Esophagus muscularis mucosa (tissue), 4 donors: ENCODE results near the gene TAS1R3. TPM values are rescaled to one million over a fixed set of nuclear protein-coding genes. Genes with fewer than 3 reads are reported as not detected.
A peak's percentile ranks its signal among the peaks of the same experiment; 100 is the strongest.

Experiments
- DNase-seq: peaks from one replicate; pipeline ENCODE4 v3.0.0-alpha.2; 2017; ENCODE audit errors: extremely low spot score
- H3K27ac ChIP-seq, 4 donors: fragments of 200-600 bp; sonication (generic); replicated peaks in 1 of 4; 1 replicate in 3 of 4; 2 replicates in 1 of 4; pipeline ENCODE4 v1.5.1; 2016 to 2019; ENCODE audit warnings: mild to moderate bottlenecking in 1 of 4
- H3K27me3 ChIP-seq, 4 donors: fragments of 200-600 bp; sonication (generic); one replicate each; pipeline versions ENCODE4 v1.5.1 to v1.6.0; 2016 to 2019
- H3K36me3 ChIP-seq, 4 donors: fragments of 200-600 bp; sonication (generic); one replicate each; pipeline ENCODE4 v1.5.1; 2016 to 2019
- H3K4me1 ChIP-seq, 4 donors: fragments of 200-600 bp; sonication (generic); one replicate each; pipeline ENCODE4 v1.5.1; 2016 to 2019
- H3K4me3 ChIP-seq, 4 donors: fragments of 200-600 bp; sonication (generic); 1 replicate in 2 of 4; 2 replicates in 2 of 4; pipeline ENCODE4 v1.5.1; 2016 to 2019; ENCODE audit warnings: mild to moderate bottlenecking in 4 of 4, moderate library complexity in 1 of 4
- H3K9me3 ChIP-seq, 4 donors: fragments of 200-600 bp; sonication (generic); 1 replicate in 3 of 4; 2 replicates in 1 of 4; pipeline ENCODE4 v1.5.1; 2016 to 2019
- EP300 ChIP-seq: sonication (generic); formaldehyde crosslinking; IDR thresholded peaks from one replicate; pipeline ENCODE4 v1.6.1; 2017; ENCODE audit warnings: antibody characterized with exemption
- POLR2A ChIP-seq: fragments of 450-650 bp; IDR thresholded peaks from one replicate; pipeline ENCODE4 v1.6.1; 2017; ENCODE audit warnings: antibody characterized with exemption, moderate library complexity, mild to moderate bottlenecking, low read depth
- POLR2AphosphoS5 ChIP-seq, 2 donors: sonication (generic); formaldehyde crosslinking; IDR thresholded peaks; one replicate each; pipeline ENCODE4 v1.6.1; 2017; ENCODE audit warnings: antibody characterized with exemption in 2 of 2
- WGBS: methylation state at CpG from one replicate; pipeline ENCODE4 v1.1.5; 2018; 5-methylcytosine and 5-hydroxymethylcytosine counted together
- intact Hi-C: fragments of 100-400 bp; cut with DNase I; formaldehyde crosslinking; loops from one replicate; pipeline ENCODE4 v1.15.1; 2023
- total RNA-seq, 4 donors: library from RNA; depleted of rRNA; stranded (reverse); fragments of >200 nt; gene quantifications; one replicate each; pipeline versions ENCODE4 v1.1.0 to v1.2.1, GENCODE V29; 2016
- TF ChIP-seq, protein P1 (sequence below), 3 experiments: fragments of 200-600 bp in 2 of 3; fragments of 450-650 bp in 1 of 3; sonication (generic) in 2 of 3; IDR thresholded peaks; one replicate each; pipeline ENCODE4 v1.5.1; 2017 to 2019; ENCODE audit warnings: antibody characterized with exemption in 3 of 3, mild to moderate bottlenecking in 2 of 3, moderate library complexity in 1 of 3

Gene TAS1R3
- total RNA-seq, 4 donors from 2014 or later = 0.17 to 0.32 TPM; not detected in 2

DNA sequence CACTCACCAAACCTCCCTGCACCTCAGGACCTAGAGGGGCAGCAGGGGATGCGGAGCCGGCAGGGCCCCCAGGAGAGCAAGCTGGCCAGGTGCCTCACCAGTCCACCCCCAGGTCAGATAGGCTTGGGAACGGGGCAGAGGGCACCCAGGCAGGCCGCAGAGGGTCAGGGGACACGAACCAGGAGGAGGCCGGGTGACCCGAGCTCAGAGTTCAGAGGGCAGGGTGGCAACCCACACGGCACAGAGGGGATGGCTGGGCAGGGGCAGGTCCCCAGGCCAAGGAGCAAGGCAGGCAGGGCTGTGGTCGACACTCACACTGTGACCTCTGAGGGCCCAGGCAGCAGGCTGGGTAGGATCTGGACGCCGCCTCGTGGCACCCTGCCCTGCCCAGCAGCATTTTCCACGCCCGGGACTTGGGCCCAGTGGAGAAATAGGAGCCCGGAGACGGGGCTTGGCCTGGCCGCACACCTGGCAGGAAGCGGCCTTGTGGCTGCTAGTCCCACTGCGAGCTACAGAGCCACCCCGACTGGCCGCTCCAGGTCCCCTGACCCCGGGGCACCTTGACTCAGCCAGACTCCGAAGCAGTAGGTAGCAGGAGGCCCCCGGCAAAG lies 12.8 kb downstream of the TAS1R3 start:
- no peak overlapping the region for H3K27ac ChIP-seq
- WGBS = 90% methylated on average over 7 of the region's 24 CpGs
- DNase-seq = no peak
- no peaks in the 10 kb centered on the region for H3K27me3 ChIP-seq
- H3K4me3 ChIP-seq = no peak overlapping the region
- H3K4me1 ChIP-seq = peaks cover 40 to 55% (median 46%) of the 10 kb centered on the region in 4 donors
- intact Hi-C loops = no loop called here
- TF ChIP-seq POLR2AphosphoS5 (IDR thresholded peaks at IDR 0.05) (no peak), EP300 (no peak), POLR2A (no peak)
- TF ChIP-seq, protein P1, sequence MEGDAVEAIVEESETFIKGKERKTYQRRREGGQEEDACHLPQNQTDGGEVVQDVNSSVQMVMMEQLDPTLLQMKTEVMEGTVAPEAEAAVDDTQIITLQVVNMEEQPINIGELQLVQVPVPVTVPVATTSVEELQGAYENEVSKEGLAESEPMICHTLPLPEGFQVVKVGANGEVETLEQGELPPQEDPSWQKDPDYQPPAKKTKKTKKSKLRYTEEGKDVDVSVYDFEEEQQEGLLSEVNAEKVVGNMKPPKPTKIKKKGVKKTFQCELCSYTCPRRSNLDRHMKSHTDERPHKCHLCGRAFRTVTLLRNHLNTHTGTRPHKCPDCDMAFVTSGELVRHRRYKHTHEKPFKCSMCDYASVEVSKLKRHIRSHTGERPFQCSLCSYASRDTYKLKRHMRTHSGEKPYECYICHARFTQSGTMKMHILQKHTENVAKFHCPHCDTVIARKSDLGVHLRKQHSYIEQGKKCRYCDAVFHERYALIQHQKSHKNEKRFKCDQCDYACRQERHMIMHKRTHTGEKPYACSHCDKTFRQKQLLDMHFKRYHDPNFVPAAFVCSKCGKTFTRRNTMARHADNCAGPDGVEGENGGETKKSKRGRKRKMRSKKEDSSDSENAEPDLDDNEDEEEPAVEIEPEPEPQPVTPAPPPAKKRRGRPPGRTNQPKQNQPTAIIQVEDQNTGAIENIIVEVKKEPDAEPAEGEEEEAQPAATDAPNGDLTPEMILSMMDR (IDR thresholded peaks at IDR 0.05) = no peak
- no peaks in the 10 kb centered on the region for H3K9me3 ChIP-seq
- peaks cover 15 to 38% (median 33%) of the 10 kb centered on the region in 4 donors for H3K36me3 ChIP-seq

DNA sequence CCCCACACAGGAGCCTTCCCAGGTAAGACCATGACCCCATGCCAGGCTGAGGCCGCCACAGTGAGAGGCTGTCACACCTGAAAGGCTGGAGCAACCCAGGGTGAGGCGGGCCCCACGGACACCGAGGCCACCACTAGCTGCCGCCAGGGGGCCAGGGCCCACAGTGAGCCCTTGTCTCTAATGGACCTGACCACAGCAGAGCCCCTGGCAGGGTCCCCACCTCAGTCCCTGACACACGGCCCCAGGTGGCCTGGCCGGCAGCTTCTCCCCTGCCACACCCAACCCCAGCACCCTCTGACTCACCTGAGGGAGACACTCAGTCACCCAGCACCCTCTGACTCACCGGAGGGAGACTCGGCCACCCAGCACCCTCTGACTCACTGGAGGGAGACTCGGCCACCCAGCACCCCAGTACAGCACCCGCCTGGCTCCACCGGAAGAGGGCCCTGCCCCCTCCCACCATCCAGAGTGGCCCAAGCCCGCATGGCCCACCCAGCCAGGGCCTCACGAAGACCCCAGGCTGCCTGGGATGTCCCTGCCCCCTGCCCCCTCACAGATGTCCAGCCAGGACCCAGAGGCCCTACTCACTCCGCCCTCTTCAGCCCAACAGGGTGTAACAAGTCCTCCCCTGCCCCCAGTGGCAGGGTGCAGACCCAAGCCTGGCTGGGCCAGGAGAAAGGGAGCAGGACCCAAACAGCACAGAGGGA lies 13.7 kb downstream of the TAS1R3 start:
- no peaks in the 10 kb centered on the region for H3K9me3 ChIP-seq
- intact Hi-C loops = no loop called here
- peaks cover 40 to 55% (median 46%) of the 10 kb centered on the region in 4 donors for H3K4me1 ChIP-seq
- 46% methylated on average over 8 of the region's 15 CpGs for WGBS
- peaks cover 6 to 29% (median 24%) of the 10 kb centered on the region in 4 donors for H3K36me3 ChIP-seq
- no peak overlapping the region for H3K4me3 ChIP-seq
- no peaks in the 10 kb centered on the region for H3K27me3 ChIP-seq
- no peak for DNase-seq
- peak overlapping the region in 2 of 4 donors; percentile 3 to 10 for H3K27ac ChIP-seq
- no peak for TF ChIP-seq POLR2A
- TF ChIP-seq, protein P1 (IDR thresholded peaks at IDR 0.05) = peak in 2 of 3 experiments; percentile 21 to 37

DNA sequence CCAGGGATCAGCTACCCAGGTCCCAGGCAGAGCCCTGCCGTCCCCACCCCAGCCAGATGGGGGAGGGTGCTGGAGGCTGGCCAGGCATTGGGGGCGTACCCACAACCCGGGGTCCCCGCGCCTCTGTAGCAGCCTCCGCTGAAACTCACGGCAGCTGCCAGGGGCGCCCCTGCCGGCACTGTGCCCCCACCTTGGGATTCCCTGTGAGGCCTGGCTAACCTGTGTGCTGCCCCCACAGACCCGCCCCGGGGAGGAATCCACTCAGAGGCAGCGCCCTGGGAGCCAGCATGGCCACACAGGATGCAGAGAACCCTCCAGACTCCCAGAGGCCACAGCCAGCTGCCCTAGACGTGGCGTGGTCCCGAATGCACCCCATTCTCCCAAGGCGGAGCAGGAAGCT lies 14.3 kb downstream of the TAS1R3 start:
- Histone ChIP-seq H3K36me3 (peaks cover under 1 to 23% (median 19%) of the 10 kb centered on the region in 4 donors), H3K4me3 (no peak overlapping the region), H3K27me3 (no peaks in the 10 kb centered on the region), H3K27ac (peak overlapping the region in 3 of 4 donors; percentile 0 to 10 (median 3)), H3K9me3 (no peaks in the 10 kb centered on the region), H3K4me1 (peaks cover 40 to 55% (median 46%) of the 10 kb centered on the region in 4 donors)
- TF ChIP-seq, protein P1 (IDR thresholded peaks at IDR 0.05) = no peak
- no peak for TF ChIP-seq EP300
- no peak for TF ChIP-seq POLR2AphosphoS5 (IDR thresholded peaks at IDR 0.05)
- TF ChIP-seq POLR2A = no peak
- 81% methylated on average over 5 of the region's 16 CpGs for WGBS
- intact Hi-C loops = no loop called here
- no peak for DNase-seq

DNA sequence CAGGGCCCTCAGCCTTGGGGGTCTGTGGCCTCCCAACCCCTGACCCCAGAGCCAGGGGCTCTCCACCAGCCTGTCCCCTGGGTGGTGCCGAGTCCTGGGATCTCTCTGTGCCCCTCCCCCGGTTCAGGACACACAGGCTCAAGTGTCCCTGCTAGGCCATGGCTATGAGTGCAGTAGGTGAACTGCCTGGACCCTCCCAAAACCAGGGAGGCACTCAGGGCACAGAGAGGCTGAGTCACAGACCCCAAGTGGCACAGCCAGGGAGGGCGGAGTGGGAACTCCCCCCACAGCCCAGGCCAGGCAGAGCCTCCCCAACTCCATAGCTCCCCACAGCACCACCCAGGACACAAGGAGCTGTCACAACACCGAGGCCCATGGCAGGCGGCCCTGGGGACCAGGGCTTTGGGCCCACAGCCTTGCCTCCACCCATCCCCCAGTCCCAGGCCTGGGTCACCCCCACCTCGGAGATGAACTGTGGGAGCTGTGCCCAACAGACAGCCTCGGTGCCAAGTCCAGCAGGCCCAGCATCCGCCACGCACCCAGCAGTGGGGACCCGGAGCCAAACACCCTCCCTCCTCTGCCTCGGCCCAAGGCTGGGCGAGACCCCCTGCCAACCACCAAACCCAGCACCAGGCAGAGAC lies 14.9 kb downstream of the TAS1R3 start:
- peaks cover 40 to 55% (median 46%) of the 10 kb centered on the region in 4 donors for H3K4me1 ChIP-seq
- TF ChIP-seq POLR2AphosphoS5 (IDR thresholded peaks at IDR 0.05) = no peak
- H3K36me3 ChIP-seq = peaks cover 0 to 17% (median 13%) of the 10 kb centered on the region in 4 donors
- no peak for DNase-seq
- no peaks in the 10 kb centered on the region for H3K9me3 ChIP-seq
- peak overlapping the region in 2 of 4 donors; percentile 0 to 28 for H3K27ac ChIP-seq
- no peaks in the 10 kb centered on the region for H3K27me3 ChIP-seq
- intact Hi-C loops = no loop called here
- H3K4me3 ChIP-seq = peak overlapping the region in 1 of 4 donors; percentile 4
- 58% methylated on average over 9 of the region's 12 CpGs for WGBS

DNA sequence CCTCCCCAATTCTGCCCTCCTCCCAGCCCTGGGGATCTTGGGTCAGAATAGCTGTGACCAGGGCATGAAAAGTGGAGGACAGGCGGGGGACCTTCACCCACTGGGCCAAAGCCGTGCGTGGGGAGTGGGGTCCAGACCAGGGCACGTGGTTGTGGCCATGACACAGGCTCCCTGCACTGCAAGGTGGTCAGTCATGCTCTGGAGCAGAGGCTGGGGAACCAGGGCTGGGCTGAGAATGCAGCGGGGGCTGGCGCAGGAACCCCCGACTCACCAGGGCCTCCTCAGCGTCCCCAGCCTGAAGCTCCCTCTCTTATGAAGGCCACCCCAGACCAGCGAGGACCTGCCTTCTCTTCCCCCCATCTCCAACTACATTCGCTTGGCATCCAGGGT lies 15.4 kb downstream of the TAS1R3 start:
- intact Hi-C loops = no loop called here
- Histone ChIP-seq H3K36me3 (peaks cover 0 to 12% (median 7%) of the 10 kb centered on the region in 4 donors), H3K4me1 (peaks cover 43 to 59% (median 50%) of the 10 kb centered on the region in 4 donors), H3K4me3 (peak overlapping the region in 1 of 4 donors; percentile 4), H3K27me3 (no peaks in the 10 kb centered on the region), H3K27ac (peak overlapping the region in 1 of 4 donors; percentile 28), H3K9me3 (no peaks in the 10 kb centered on the region)
- WGBS = 90% methylated on average over 6 of the region's 10 CpGs
- TF ChIP-seq POLR2A (no peak), EP300 (no peak), POLR2AphosphoS5 (IDR thresholded peaks at IDR 0.05) (no peak)
- TF ChIP-seq, protein P1 (IDR thresholded peaks at IDR 0.05) = no peak
- DNase-seq = no peak
